SW 1271 (cell line): Measurements from ENCODE around the gene PDPN.

ENCODE experiments used
- DNase-seq, 2 experiments: peaks; one replicate each; lab custom pipeline; 2025; lab: John Stamatoyannopoulos, UW

Gene PDPN

GRCh38 chr1:13617773-13618172 lies 34.1 kb downstream of the PDPN start:
- DNase-seq: no peak

- DNase-seq: no peak
These were observed 34.9 kb downstream of the PDPN start for GRCh38 chr1:13618483-13618882.

- DNase-seq: no peak
These were observed 36.3 kb downstream of the PDPN start for GRCh38 chr1:13619909-13620308.

GRCh38 chr1:13620825-13621224 lies 37.2 kb downstream of the PDPN start:
- no peak for DNase-seq

- no peak for DNase-seq
These were observed 38.8 kb downstream of the PDPN start for GRCh38 chr1:13622446-13622845.

- no peak for DNase-seq
These were observed 39.5 kb downstream of the PDPN start for GRCh38 chr1:13623021-13623637.

GRCh38 chr1:13624526-13624925 lies 40.9 kb downstream of the PDPN start:
- DNase-seq: no peak

- DNase-seq: no peak
These were observed 43.5 kb downstream of the PDPN start for GRCh38 chr1:13627127-13627526.

GRCh38 chr1:13628218-13628617 lies 44.6 kb downstream of the PDPN start:
- no peak for DNase-seq

- no peak for DNase-seq
These were observed 45.1 kb downstream of the PDPN start for GRCh38 chr1:13628711-13629110.

- no peak for DNase-seq
These were observed 58.8 kb downstream of the PDPN start for GRCh38 chr1:13642306-13643004.

- DNase-seq: no peak
These were observed 59.4 kb downstream of the PDPN start for GRCh38 chr1:13643017-13643416.

GRCh38 chr1:13646521-13646920 lies 62.9 kb downstream of the PDPN start:
- no peak for DNase-seq

GRCh38 chr1:13651279-13651678 lies 67.6 kb downstream of the PDPN start:
- DNase-seq: no peak

GRCh38 chr1:13652238-13652637 lies 68.6 kb downstream of the PDPN start:
- DNase-seq: no peak

GRCh38 chr1:13661539-13661938 lies 77.9 kb downstream of the PDPN start:
- DNase-seq: no peak

GRCh38 chr1:13662493-13662892 lies 78.9 kb downstream of the PDPN start:
- no peak for DNase-seq

GRCh38 chr1:13663969-13664368 lies 80.3 kb downstream of the PDPN start:
- DNase-seq: no peak

GRCh38 chr1:13664451-13664850 lies 80.8 kb downstream of the PDPN start:
- no peak for DNase-seq

- DNase-seq: no peak
These were observed 82.7 kb downstream of the PDPN start for GRCh38 chr1:13666317-13666716.
